SK-N-MC (cell line): ENCODE data around the gene ESYT3.

Source experiments
- EZH2 ChIP-seq: fragments of 200-600 bp; sonication (generic); IDR thresholded peaks from one replicate; pipeline ENCODE4 v1.6.1; 2017; ENCODE audit warnings: antibody characterized with exemption
- POLR2AphosphoS5 ChIP-seq: IDR thresholded peaks from 2 replicates; pipeline ENCODE4 v1.6.1; 2012; ENCODE audit warnings: mild to moderate bottlenecking, low read depth, low read length, borderline replicate concordance

GRCh38 chr3:138465925-138466324, 31.5 kb downstream of the ESYT3 start:
- TF ChIP-seq POLR2AphosphoS5 (no peak), EZH2 (no peak)
